Measurements from ENCODE around the gene ARHGAP9. TPM values are rescaled to one million over a fixed set of nuclear protein-coding genes. Genes with fewer than 3 reads are reported as not detected.

Gene ARHGAP9
- total RNA-seq, 4 donors from 2014 or later: 11.7 to 87.2 (median 27.3) TPM; not detected in 1

DNA sequence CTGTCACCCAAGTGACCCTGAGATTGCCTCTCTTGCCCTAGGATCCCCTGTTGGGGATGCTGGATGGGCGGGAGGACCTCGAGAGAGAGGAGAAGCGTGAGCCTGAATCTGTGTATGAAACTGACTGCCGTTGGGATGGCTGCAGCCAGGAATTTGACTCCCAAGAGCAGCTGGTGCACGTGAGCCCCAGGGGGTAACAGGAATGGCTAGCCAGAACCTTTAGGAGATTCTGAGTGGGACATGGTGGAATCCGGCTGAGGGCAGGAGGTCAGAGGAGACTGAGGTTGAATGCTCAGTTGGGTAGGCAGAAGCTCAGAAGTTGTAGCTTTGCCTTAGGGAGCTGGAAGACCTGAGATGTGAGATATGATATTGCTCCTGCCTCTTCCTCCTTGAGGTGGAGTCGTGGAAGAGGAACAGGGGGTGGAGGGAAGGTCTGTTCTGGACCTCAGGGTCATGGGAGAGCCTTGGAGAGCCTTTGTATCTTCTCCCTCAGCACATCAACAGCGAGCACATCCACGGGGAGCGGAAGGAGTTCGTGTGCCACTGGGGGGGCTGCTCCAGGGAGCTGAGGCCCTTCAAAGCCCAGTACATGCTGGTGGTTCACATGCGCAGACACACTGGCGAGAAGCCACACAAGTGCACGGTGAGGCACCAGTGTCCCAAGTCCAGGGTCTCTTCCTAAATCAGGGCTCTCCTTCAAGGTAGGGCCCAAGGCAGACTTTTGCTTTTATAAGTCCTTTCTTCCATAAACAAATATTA, 13.7 kb downstream of the ARHGAP9 start:
- Histone ChIP-seq H3K36me3 (no peaks in the 10 kb centered on the region), H3K27ac (no peak overlapping the region), H3K9me3 (no peaks in the 10 kb centered on the region), H3K4me1 (peaks cover 5 to 27% (median 17%) of the 10 kb centered on the region in 4 donors), H3K4me3 (no peak overlapping the region), H3K27me3 (peaks cover 29% of the 10 kb centered on the region)
- in situ Hi-C loops (cut with MboI; ENCODE audit: low pct_ligation_motif_present in 1 of 4, low pct_unique_long_range_greater_than_20kb in 1 of 4, low sequenced_read_pairs in 3 of 4): loop anchor here in 1 of 4 donors (5.0 kb wide), 1 partner anchor 161 kb away; no protein-coding TSS in a partner anchor
- WGBS, 2 donors (ENCODE audit: low coverage in 1 of 2): 75 to 79% methylated on average over 8 to 14 of the region's 14 CpGs
- no peak for DNase-seq
- no peak for TF ChIP-seq POLR2A (IDR thresholded peaks at IDR 0.05)
- TF ChIP-seq EP300 (IDR thresholded peaks at IDR 0.05; ENCODE audit: low read depth): no peak
- TF ChIP-seq, protein P1, sequence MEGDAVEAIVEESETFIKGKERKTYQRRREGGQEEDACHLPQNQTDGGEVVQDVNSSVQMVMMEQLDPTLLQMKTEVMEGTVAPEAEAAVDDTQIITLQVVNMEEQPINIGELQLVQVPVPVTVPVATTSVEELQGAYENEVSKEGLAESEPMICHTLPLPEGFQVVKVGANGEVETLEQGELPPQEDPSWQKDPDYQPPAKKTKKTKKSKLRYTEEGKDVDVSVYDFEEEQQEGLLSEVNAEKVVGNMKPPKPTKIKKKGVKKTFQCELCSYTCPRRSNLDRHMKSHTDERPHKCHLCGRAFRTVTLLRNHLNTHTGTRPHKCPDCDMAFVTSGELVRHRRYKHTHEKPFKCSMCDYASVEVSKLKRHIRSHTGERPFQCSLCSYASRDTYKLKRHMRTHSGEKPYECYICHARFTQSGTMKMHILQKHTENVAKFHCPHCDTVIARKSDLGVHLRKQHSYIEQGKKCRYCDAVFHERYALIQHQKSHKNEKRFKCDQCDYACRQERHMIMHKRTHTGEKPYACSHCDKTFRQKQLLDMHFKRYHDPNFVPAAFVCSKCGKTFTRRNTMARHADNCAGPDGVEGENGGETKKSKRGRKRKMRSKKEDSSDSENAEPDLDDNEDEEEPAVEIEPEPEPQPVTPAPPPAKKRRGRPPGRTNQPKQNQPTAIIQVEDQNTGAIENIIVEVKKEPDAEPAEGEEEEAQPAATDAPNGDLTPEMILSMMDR (IDR thresholded peaks at IDR 0.05): no peak
- no peak for TF ChIP-seq POLR2AphosphoS5 (IDR thresholded peaks at IDR 0.05)
- intact Hi-C loops (cut with DNase I; ENCODE audit: low total_unique reads): no loop called here

DNA sequence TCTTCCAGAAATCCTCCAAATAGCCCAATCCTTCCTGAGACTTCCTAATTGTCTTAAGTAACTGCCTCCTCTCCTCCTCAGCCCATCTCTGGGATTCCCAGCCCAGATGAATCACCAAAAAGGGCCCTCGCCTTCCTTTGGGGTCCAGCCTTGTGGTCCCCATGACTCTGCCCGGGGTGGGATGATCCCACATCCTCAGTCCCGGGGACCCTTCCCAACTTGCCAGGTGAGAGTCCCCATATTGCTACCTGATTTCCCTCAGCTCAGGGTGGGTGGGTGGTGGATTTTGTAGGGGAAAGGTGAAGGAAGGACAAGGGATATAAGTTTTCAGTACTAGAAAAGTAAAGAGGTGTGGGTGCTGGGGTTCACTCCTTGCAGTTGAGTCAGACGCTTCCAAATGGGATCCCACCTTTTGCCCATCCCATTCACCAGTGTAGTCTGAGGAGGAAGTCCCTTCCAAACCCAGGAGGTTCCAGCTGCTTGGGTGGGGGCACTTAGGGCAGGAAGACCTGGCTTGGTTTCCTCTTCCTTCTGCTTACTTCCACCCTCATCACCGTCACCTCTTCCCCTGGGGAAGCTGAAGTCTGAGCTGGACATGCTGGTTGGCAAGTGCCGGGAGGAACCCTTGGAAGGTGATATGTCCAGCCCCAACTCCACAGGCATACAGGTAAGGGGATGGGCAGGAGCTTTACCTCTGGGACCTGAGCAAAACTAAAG, 14.5 kb downstream of the ARHGAP9 start:
- in situ Hi-C loops (cut with MboI; ENCODE audit: low pct_ligation_motif_present in 1 of 4, low pct_unique_long_range_greater_than_20kb in 1 of 4, low sequenced_read_pairs in 3 of 4) (loop anchor here in 1 of 4 donors (5.0 kb wide), 1 partner anchor 162 kb away; no protein-coding TSS in a partner anchor), intact Hi-C loops (cut with DNase I; ENCODE audit: low total_unique reads) (no loop called here)
- H3K9me3 ChIP-seq: no peaks in the 10 kb centered on the region
- H3K27ac ChIP-seq: no peak overlapping the region
- H3K4me3 ChIP-seq: no peak overlapping the region
- H3K27me3 ChIP-seq: peaks cover 36% of the 10 kb centered on the region
- TF ChIP-seq POLR2A (IDR thresholded peaks at IDR 0.05) (no peak), EP300 (IDR thresholded peaks at IDR 0.05; ENCODE audit: low read depth) (no peak), POLR2AphosphoS5 (IDR thresholded peaks at IDR 0.05) (no peak)
- TF ChIP-seq, protein P1 (IDR thresholded peaks at IDR 0.05): no peak
- DNase-seq: no peak
- peaks cover 12 to 28% (median 22%) of the 10 kb centered on the region in 4 donors for H3K4me1 ChIP-seq
- H3K36me3 ChIP-seq: no peaks in the 10 kb centered on the region
- WGBS, 2 donors (ENCODE audit: low coverage in 1 of 2): 71 to 85% methylated on average over 2 to 6 of the region's 6 CpGs

DNA sequence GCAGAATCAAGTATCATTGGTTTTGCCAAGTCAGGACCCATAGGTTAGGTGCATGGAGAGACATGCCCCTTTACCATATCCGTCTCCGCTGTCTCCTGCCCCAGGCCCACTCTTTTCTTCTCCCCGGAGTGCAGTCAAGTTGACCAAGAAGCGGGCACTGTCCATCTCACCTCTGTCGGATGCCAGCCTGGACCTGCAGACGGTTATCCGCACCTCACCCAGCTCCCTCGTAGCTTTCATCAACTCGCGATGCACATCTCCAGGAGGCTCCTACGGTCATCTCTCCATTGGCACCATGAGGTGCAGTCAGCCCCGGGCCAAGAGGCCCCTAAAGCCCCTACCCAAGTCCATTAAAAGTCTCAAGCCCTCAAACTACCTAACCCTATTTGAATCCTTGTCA, 15.1 kb downstream of the ARHGAP9 start:
- Histone ChIP-seq H3K4me1 (peaks cover 12 to 32% (median 28%) of the 10 kb centered on the region in 4 donors), H3K27me3 (peaks cover 38% of the 10 kb centered on the region), H3K4me3 (no peak overlapping the region), H3K27ac (no peak overlapping the region), H3K9me3 (no peaks in the 10 kb centered on the region), H3K36me3 (no peaks in the 10 kb centered on the region)
- in situ Hi-C loops (cut with MboI; ENCODE audit: low pct_ligation_motif_present in 1 of 4, low pct_unique_long_range_greater_than_20kb in 1 of 4, low sequenced_read_pairs in 3 of 4): no loop called here
- intact Hi-C loops (cut with DNase I; ENCODE audit: low total_unique reads): no loop called here
- no peak for DNase-seq
- WGBS, 2 donors (ENCODE audit: low coverage in 1 of 2): 89 to 100% methylated on average over 3 to 12 of the region's 12 CpGs
- TF ChIP-seq EP300 (IDR thresholded peaks at IDR 0.05; ENCODE audit: low read depth): no peak
- TF ChIP-seq, protein P1 (IDR thresholded peaks at IDR 0.05): no peak
- no peak for TF ChIP-seq POLR2AphosphoS5 (IDR thresholded peaks at IDR 0.05)
- no peak for TF ChIP-seq POLR2A (IDR thresholded peaks at IDR 0.05)

DNA sequence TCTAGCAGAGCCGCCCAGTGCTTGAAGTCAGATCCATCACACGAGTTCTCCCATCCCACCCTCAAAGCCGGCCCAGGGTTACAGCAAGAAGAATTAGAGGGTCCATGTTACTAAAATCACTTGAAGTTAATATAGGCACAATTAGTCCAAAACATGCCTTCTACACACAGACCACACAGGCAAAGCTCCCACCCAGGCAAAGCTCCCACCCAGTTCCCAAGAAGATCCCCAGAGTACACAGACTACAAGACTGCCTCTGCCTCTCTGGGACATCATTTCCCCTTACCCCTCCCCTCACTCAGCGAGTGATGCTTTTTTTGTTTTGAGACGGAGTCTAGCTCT, 16.8 kb downstream of the ARHGAP9 start:
- intact Hi-C loops (cut with DNase I; ENCODE audit: low total_unique reads) (no loop called here), in situ Hi-C loops (cut with MboI; ENCODE audit: low pct_ligation_motif_present in 1 of 4, low pct_unique_long_range_greater_than_20kb in 1 of 4, low sequenced_read_pairs in 3 of 4) (no loop called here)
- no peaks in the 10 kb centered on the region for H3K9me3 ChIP-seq
- H3K4me3 ChIP-seq: no peak overlapping the region
- WGBS, 2 donors (ENCODE audit: low coverage in 1 of 2): 0 to 32% methylated on average over 2 to 5 of the region's 5 CpGs
- H3K27me3 ChIP-seq: peaks cover 31% of the 10 kb centered on the region
- H3K36me3 ChIP-seq: no peaks in the 10 kb centered on the region
- peak overlapping the region; percentile 84 to 88 (median 88) for H3K27ac ChIP-seq
- TF ChIP-seq POLR2A (IDR thresholded peaks at IDR 0.05) (no peak), EP300 (IDR thresholded peaks at IDR 0.05; ENCODE audit: low read depth) (no peak), POLR2AphosphoS5 (IDR thresholded peaks at IDR 0.05) (no peak)
- TF ChIP-seq, protein P1 (IDR thresholded peaks at IDR 0.05): no peak
- H3K4me1 ChIP-seq: peaks cover 19 to 40% (median 31%) of the 10 kb centered on the region in 4 donors
- DNase-seq: no peak
